ENCODE data around the gene TBC1D25.

The TBC1D25 gene, protein sequence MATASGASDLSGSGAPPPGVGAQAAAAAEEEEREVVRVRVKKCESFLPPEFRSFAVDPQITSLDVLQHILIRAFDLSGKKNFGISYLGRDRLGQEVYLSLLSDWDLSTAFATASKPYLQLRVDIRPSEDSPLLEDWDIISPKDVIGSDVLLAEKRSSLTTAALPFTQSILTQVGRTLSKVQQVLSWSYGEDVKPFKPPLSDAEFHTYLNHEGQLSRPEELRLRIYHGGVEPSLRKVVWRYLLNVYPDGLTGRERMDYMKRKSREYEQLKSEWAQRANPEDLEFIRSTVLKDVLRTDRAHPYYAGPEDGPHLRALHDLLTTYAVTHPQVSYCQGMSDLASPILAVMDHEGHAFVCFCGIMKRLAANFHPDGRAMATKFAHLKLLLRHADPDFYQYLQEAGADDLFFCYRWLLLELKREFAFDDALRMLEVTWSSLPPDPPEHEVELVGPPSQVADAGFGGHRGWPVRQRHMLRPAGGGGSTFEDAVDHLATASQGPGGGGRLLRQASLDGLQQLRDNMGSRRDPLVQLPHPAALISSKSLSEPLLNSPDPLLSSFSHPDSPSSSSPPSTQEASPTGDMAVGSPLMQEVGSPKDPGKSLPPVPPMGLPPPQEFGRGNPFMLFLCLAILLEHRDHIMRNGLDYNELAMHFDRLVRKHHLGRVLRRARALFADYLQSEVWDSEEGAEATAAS
- total RNA-seq, result 4.8 to 13.9 (median 7.4) reads per million in 18 experiments

GRCh38 chrX:48539345-48540027 lies at the start of gene TBC1D25:
Gene TBC1D25 (plus strand): TSS chrX:48539714. CDS start chrX:48539798, 84 bp downstream.
- DNase-seq, result peak; percentile 97 to 98

GRCh38 chrX:48489892-48490291 lies 49.6 kb upstream of the TBC1D25 start:
- no peak for DNase-seq

GRCh38 chrX:48490661-48491060 lies 48.9 kb upstream of the TBC1D25 start:
- no peak for DNase-seq

- no peak for DNase-seq
These were observed 47.7 kb upstream of the TBC1D25 start for GRCh38 chrX:48491809-48492208.

- DNase-seq, result peak; percentile 60 to 71
These were observed 47.1 kb upstream of the TBC1D25 start for GRCh38 chrX:48492293-48492910.

DNA sequence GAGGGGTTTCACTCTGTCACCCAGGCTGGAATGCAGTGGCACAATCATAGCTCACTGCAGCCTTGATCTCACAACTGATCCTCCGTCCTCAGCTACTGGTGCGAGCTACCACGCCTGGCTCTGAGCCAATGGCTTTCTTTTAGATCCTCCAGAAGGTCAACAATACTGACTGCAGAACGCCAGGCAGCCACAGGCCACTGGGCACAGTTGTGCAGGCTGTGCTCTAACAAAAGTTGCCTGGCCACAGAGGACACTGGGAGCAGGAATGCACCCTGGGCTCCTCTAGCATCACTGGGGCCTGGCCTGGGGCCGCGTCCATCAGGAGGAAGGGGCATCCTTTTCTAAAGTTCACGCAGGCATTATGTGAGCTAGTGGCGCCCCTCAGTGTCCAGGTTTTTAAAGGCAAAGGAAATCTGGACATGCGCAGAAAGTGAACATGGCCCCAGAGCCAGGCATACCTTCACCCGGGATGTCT lies 45.6 kb upstream of the TBC1D25 start:
- peak; percentile 20 to 30 for DNase-seq

- no peak for DNase-seq
These were observed 42.9 kb upstream of the TBC1D25 start for GRCh38 chrX:48496660-48497059.

DNA sequence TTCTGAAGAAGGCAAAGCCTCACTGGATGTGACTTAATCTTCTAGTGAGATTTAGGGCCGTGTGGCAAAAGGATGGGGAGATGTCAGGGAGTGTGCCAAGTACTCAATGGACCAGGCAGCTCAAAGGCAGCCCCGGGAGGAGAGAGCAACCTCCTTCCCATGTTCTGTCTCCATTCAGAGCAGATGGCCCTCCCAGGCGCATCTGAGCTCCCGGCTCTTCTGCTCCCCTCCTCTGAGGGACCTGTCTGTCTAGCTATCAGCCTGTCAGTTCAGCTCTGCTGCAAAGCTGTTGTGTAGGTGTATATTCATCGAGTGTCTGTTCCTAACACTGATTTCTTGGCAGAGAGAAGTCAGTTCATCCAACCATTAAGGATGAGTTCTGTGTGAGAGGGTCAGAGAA lies 41.6 kb upstream of the TBC1D25 start:
- no peak for DNase-seq

DNA sequence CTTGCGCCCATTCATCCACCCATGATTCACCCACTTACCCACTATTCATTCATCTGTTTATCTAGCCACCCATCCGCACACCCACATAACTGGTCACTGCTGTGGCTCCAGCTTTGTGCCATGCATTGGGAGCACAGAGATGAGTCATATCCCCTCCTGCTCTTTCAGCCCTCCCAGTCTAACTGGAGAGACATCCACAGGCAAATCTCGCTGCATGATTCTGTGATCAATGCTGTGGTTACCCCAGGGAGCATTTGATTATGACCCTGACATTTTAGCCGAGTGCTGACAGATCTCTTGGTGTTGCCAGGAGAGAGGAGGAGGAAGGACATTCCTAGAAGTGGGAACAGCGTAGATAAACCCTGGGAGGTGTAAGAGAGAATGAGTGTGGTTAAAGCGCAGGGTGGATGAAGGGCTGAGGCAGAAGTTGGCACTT lies 41.1 kb upstream of the TBC1D25 start:
- DNase-seq, result peak in 1 of 2 donors; percentile 39

- no peak for DNase-seq
These were observed 35.3 kb upstream of the TBC1D25 start for GRCh38 chrX:48504261-48504660.

DNA sequence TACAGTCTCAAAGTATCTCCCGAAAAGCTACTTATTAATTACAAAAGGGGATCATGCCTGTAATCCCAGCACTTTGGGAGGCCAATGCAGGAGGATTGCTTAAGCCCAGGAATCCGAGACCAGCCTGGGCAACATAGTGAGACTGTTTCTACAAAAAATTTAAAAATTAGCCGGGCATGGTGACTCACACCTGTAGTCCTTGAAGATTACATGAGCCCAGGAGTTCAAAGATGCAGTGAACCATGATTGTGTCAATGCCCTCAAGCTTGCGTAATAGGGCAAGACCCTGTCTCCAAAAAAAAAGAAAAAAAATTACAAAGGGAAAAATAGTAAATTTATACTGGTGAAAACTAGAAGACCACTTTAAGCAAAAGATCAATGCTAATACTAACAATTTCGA lies 34.0 kb upstream of the TBC1D25 start:
- DNase-seq, result no peak

- DNase-seq, result no peak
These were observed 32.3 kb upstream of the TBC1D25 start for GRCh38 chrX:48507246-48507645.

DNA sequence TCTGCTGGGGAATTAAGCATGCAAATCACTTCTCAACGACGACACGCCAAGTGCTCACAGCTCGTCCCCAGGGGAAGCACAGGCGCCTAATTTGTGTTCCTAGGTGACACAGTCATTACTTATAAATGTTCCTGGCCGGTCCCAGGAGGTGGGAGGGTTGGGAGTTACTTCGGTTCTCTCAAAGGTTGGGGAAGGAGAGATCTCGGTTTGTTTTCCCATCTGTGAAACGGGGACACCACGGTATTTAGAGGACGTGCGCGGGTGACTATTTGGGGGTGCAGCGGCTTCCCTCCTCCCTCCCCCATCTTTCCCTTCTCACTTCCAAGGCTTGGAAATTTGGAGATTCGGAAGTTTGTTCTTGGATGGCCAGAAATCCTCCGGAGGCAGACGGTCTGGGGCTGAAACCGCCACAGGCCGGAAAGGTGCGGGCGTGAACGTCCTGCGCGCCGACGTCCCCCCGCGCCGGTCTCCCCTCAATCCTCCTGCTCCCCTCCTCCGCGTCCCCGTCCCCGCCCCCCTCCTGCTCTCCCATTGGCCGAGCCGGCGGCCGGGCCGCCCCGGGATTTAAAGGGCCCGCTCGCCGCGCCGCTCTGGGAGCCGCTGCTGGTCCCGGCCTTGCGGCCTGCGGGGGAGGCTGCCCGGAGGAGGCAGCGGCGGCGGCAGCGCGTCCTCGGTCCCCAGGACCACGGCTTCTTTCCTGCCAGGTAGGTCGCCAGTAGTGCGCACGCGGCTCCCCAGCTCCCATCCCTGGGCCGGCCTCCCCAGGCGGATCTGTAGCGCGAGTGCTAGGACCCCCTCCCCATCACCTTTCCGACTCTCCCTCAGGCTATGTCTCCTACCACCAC lies 30.9 kb upstream of the TBC1D25 start, which contains the start of gene PORCN:
Gene PORCN (plus strand): TSS at position 593 of the 845 bp plus-strand sequence. CDS start 829 bp downstream, outside the sequence.
- peak; percentile 66 to 72 for DNase-seq

GRCh38 chrX:48509245-48509590 lies 30.3 kb upstream of the TBC1D25 start:
- no peak for DNase-seq

DNA sequence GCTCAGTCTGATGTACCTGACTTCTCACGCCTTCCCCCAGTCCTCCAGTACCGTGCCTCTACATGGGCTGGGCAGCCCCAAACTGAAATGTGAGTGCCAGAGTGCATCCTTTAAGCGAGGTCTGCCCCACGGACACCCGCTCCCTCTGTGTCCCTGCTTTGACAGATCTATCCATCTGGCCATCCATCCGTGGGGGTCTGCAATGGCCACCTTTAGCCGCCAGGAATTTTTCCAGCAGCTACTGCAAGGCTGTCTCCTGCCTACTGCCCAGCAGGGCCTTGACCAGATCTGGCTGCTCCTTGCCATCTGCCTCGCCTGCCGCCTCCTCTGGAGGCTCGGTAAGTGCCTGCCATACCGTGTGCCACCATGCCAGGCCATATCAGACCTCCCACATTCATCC lies 29.9 kb upstream of the TBC1D25 start:
- DNase-seq, result no peak

- peak in 1 of 2 donors; percentile 9 for DNase-seq
These were observed 28.0 kb upstream of the TBC1D25 start for GRCh38 chrX:48511560-48511959.

- no peak for DNase-seq
These were observed 27.1 kb upstream of the TBC1D25 start for GRCh38 chrX:48512371-48512935.

DNA sequence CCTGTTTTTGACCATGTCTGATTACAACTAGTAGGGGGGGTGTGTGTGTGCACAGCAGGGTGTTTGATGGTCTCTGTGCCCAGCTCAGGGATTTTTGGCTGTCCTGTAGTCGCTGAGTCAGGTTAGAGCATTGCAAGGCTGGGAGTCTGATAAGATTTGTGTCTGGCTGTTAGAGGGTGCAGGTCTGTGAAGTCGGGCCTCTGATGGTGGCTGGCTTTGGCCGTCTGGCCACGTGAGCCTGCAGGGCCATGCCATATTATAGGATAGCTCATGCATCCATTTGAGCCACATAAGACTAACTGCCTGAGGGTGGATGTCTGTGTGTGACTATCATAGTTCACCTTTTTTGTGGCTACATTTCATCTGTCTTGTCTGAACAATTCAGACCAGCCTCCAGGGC lies 25.8 kb upstream of the TBC1D25 start:
- no peak for DNase-seq

- DNase-seq, result no peak
These were observed 25.2 kb upstream of the TBC1D25 start for GRCh38 chrX:48514126-48514806.

DNA sequence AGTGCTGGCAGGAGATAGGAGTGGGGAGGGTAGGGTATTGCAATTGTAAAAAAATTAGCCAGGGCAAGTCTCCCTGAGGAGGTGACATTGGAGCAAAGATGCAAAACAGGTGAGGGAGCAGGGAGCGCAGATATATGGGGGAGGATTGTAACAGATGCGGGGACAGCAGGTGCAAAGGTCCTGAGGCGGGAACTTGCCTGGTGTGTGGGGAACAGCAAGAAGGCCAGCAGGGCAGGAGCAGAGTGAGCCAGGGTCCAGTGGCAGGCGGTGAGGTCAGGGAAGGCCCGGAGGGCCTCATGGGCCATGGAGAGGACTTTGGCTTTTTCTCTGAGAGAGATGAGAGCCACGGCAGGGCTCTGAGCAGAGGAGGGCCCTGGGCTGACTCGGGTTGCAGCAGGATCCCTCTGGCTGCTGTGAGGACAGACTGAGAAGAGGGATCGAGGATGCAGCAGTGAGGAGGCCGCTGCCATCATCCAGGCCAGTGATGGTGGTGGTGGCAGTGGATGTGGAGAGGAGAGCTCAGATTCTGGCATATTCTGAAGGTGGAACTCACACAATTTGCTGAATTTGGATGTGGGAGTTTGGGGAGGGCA lies 24.6 kb upstream of the TBC1D25 start:
- DNase-seq, result no peak

All from inflammatory macrophage (primary cell).